Stimulated activated naive B cell treated with anti-CD40 and anti-IgM and Interleukin-4, amounts not matched to agents 10 μg/mL and 1 μg/mL and 100 μg/mL, for 72 hours (primary cell): ENCODE measurements around the gene MESP2.

ENCODE experiments used
- ATAC-seq, 2 donors: fragments of 150-1000 bp; cut with Tn5 transposase; replicated peaks; 2 replicates each; pipeline ENCODE4 v1.10.0; 2021; ENCODE audit warnings: moderate library complexity in 1 of 2
- DNase-seq: peaks from one replicate; pipeline ENCODE4 v3.0.0; 2021
- H3K27ac Mint-ChIP-seq: one replicate; pipeline ENCODE4 v1.8.0; 2022; ENCODE audit warnings: mild to moderate bottlenecking, mixed read lengths
- H3K27me3 Mint-ChIP-seq, 2 donors: one replicate each; pipeline ENCODE4 v1.8.0; 2022; ENCODE audit warnings: mixed read lengths in 2 of 2
- H3K36me3 Mint-ChIP-seq, 2 donors: one replicate each; pipeline ENCODE4 v1.8.0; 2022; ENCODE audit warnings: mixed read lengths in 2 of 2, mild to moderate bottlenecking in 1 of 2
- H3K4me1 Mint-ChIP-seq, 2 donors: one replicate each; pipeline ENCODE4 v1.8.0; 2022; ENCODE audit warnings: mixed read lengths in 2 of 2, mild to moderate bottlenecking in 1 of 2
- H3K4me3 Mint-ChIP-seq, 2 donors: one replicate each; pipeline ENCODE4 v1.8.0; 2022; ENCODE audit warnings: mild to moderate bottlenecking in 2 of 2, mixed read lengths in 2 of 2, moderate library complexity in 1 of 2
- H3K9me3 Mint-ChIP-seq, 2 donors: one replicate each; pipeline ENCODE4 v1.8.0; 2022; ENCODE audit warnings: mixed read lengths in 2 of 2, mild to moderate bottlenecking in 1 of 2

Gene MESP2

DNA sequence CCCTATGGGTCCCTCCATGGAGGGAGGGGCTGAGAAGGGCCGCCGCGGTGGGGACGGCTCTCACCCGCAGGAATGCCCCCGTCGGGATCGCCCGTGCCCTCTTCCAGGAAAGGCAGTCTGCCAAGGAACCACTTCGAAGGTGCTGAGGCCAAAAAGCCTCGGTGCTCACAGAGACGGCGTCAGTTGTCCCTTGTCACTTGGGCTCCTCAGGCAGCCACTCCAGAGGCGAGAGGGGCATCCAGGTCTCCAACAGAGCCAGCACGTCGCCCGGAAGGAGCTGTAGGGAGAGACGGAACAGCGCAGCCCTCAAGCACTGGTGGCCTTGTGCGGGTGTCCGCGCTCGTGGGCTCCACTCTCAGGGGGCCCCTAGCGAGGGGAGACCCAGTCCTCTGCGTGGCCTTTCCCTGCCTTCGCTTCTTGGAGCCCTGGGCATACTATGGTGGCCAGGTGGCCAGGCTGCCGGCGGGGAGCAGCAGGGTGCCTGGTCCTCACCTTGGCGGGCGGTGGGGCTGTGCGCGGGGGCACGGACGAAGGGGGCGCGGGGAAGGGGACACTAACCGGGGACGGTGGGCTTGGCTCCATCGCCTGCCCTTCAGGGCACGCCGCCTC, 26.1 kb upstream of the MESP2 start:
- Mint-ChIP-seq H3K9me3 (no peaks in the 10 kb centered on the region), H3K4me3 (peak overlapping the region; percentile 77 to 80), H3K27me3 (peaks cover 12 to 28% of the 10 kb centered on the region in 2 donors), H3K36me3 (no peaks in the 10 kb centered on the region), H3K4me1 (no peaks in the 10 kb centered on the region), H3K27ac (peak overlapping the region; percentile 73)
- ATAC-seq = peak; percentile 4 to 10
- no peak for DNase-seq

- Mint-ChIP-seq H3K27me3 (peaks cover 14 to 36% of the 10 kb centered on the region in 2 donors), H3K36me3 (no peaks in the 10 kb centered on the region), H3K27ac (peak within 1 kb of the TSS; percentile 73), H3K4me1 (no peaks in the 10 kb centered on the region), H3K4me3 (peak within 1 kb of the TSS; percentile 77 to 80), H3K9me3 (no peaks in the 10 kb centered on the region)
- peak; percentile 90 to 91 for ATAC-seq
- DNase-seq = peak; percentile 90
Measured at GRCh38 chr15:89750560-89751542, 25.3 kb upstream of the MESP2 start, which contains the start of gene MESP1. Gene MESP1 (minus strand): TSS chr15:89751249. CDS start chr15:89751231, 18 bp downstream.

DNA sequence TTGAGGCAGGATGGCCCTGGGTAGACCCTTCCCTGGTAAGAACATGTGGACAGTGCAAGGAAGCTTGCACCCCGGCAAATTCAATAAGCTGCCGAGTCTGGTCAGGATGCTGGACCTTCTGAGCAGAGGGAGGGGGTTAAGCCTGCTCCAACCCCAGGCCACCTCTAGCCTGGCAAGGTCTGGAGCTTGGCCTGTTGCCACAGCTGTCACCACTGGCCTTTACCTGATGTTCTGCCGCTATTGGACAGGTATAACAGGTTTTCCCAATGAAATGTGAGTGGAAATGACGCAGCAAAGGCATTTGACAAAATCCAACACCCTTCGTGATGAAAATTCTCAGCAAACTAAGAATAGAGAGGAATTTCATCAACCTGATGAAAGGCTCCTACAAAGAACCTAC, 24.4 kb upstream of the MESP2 start:
- Mint-ChIP-seq H3K4me3 (peak overlapping the region in 1 of 2 donors; percentile 57), H3K27me3 (peaks cover 19 to 43% of the 10 kb centered on the region in 2 donors), H3K9me3 (no peaks in the 10 kb centered on the region), H3K27ac (no peak overlapping the region), H3K4me1 (no peaks in the 10 kb centered on the region), H3K36me3 (no peaks in the 10 kb centered on the region)
- ATAC-seq = no peak
- DNase-seq = no peak

GRCh38 chr15:89753855-89754254, 22.3 kb upstream of the MESP2 start:
- Mint-ChIP-seq H3K4me1 (no peaks in the 10 kb centered on the region), H3K27me3 (peaks cover 25 to 42% of the 10 kb centered on the region in 2 donors), H3K27ac (no peak overlapping the region), H3K4me3 (no peak overlapping the region), H3K36me3 (no peaks in the 10 kb centered on the region), H3K9me3 (no peaks in the 10 kb centered on the region)
- ATAC-seq = no peak
- no peak for DNase-seq

DNA sequence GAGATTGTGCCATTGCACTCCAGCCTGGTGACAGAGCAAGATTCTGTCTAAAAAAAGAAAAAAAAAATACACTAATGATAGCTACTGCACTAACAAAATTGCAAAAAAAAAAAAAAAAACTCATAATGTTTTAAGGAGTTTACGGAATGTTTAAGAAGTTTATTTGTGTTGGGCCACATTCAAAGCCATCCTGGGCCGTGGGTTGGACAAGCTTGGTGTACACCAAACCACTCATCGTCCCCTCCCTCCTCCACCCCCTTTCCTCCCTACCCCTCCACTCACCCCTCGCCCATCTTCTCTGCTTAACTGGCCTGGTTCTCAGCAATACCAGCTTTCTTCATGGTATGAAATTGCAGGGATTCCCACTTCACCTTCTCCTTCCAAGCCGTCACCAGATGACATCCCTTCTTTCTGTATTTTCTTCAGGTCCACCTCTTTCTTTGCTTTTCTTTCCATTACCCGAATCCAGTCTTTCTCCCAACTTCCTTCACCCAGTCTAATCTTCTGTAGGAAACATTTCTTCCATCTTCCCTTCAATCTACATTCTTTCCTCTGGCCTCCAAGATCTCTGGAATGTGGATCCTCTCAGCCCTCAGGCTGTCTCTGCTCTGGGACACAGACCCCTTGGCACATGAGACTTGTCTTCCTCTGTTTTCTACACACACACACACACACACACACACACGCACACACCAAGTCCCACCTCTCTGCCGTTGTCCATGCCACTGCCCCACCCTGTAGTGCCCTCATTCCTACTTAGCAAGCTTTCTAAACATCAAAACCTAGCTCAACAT, 21.6 kb upstream of the MESP2 start:
- H3K36me3 Mint-ChIP-seq = no peaks in the 10 kb centered on the region
- no peak overlapping the region for H3K27ac Mint-ChIP-seq
- no peaks in the 10 kb centered on the region for H3K4me1 Mint-ChIP-seq
- ATAC-seq = no peak
- H3K4me3 Mint-ChIP-seq = no peak overlapping the region
- H3K27me3 Mint-ChIP-seq = peaks cover 28 to 42% of the 10 kb centered on the region in 2 donors
- no peaks in the 10 kb centered on the region for H3K9me3 Mint-ChIP-seq
- DNase-seq = no peak

DNA sequence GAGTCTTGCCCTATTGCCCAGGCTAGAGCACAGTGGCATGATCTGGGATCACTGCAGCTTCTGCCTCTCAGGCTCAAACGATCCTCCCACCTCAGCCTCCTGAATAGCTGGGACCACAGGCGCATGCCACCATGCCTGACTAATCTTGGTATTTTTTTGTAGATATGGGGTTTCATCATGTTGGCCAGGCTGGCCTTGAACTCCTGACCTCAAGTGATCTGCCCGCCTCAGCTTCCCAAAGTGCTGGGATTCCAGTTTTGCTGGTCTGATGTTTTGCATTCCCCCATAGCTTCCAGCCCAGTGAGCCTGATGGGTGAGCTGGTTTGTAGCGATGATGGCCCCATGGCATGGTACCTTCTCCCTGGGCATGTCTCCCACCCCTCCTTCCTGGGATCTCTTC, 20.4 kb upstream of the MESP2 start:
- peaks cover 1 to 2% of the 10 kb centered on the region in 2 donors for H3K4me1 Mint-ChIP-seq
- H3K4me3 Mint-ChIP-seq = no peak overlapping the region
- no peaks in the 10 kb centered on the region for H3K9me3 Mint-ChIP-seq
- ATAC-seq (no peak), DNase-seq (no peak)
- no peaks in the 10 kb centered on the region for H3K36me3 Mint-ChIP-seq
- peaks cover 28 to 48% of the 10 kb centered on the region in 2 donors for H3K27me3 Mint-ChIP-seq
- no peak overlapping the region for H3K27ac Mint-ChIP-seq

GRCh38 chr15:89756897-89757296, 19.2 kb upstream of the MESP2 start:
- Mint-ChIP-seq H3K4me1 (peaks cover 6 to 8% of the 10 kb centered on the region in 2 donors), H3K4me3 (no peak overlapping the region), H3K9me3 (no peaks in the 10 kb centered on the region), H3K27me3 (peaks cover 33 to 56% of the 10 kb centered on the region in 2 donors), H3K27ac (no peak overlapping the region), H3K36me3 (no peaks in the 10 kb centered on the region)
- ATAC-seq (no peak), DNase-seq (no peak)

GRCh38 chr15:89758283-89758682, 17.8 kb upstream of the MESP2 start:
- no peak overlapping the region for H3K4me3 Mint-ChIP-seq
- H3K36me3 Mint-ChIP-seq = no peaks in the 10 kb centered on the region
- no peak for ATAC-seq
- peaks cover 6 to 8% of the 10 kb centered on the region in 2 donors for H3K4me1 Mint-ChIP-seq
- peaks cover 33 to 48% of the 10 kb centered on the region in 2 donors for H3K27me3 Mint-ChIP-seq
- DNase-seq = no peak
- H3K9me3 Mint-ChIP-seq = no peaks in the 10 kb centered on the region
- H3K27ac Mint-ChIP-seq = no peak overlapping the region

GRCh38 chr15:89758981-89759380, 17.2 kb upstream of the MESP2 start:
- ATAC-seq = no peak
- H3K4me3 Mint-ChIP-seq = no peak overlapping the region
- H3K27ac Mint-ChIP-seq = no peak overlapping the region
- peaks cover 33 to 48% of the 10 kb centered on the region in 2 donors for H3K27me3 Mint-ChIP-seq
- no peak for DNase-seq
- no peaks in the 10 kb centered on the region for H3K9me3 Mint-ChIP-seq
- H3K36me3 Mint-ChIP-seq = no peaks in the 10 kb centered on the region
- H3K4me1 Mint-ChIP-seq = peaks cover 6 to 8% of the 10 kb centered on the region in 2 donors

- Mint-ChIP-seq H3K4me1 (peaks cover 6 to 8% of the 10 kb centered on the region in 2 donors), H3K27ac (no peak overlapping the region), H3K36me3 (no peaks in the 10 kb centered on the region), H3K4me3 (no peak overlapping the region), H3K9me3 (no peaks in the 10 kb centered on the region), H3K27me3 (peaks cover 28 to 43% of the 10 kb centered on the region in 2 donors)
- DNase-seq (no peak), ATAC-seq (no peak)
Measured at GRCh38 chr15:89759835-89760234, 16.3 kb upstream of the MESP2 start.

GRCh38 chr15:89760303-89761008, 15.7 kb upstream of the MESP2 start:
- Mint-ChIP-seq H3K27me3 (peaks cover 28 to 38% of the 10 kb centered on the region in 2 donors), H3K27ac (no peak overlapping the region), H3K36me3 (no peaks in the 10 kb centered on the region), H3K4me1 (peaks cover 6 to 8% of the 10 kb centered on the region in 2 donors), H3K9me3 (no peaks in the 10 kb centered on the region), H3K4me3 (no peak overlapping the region)
- peak; percentile 87 to 92 for ATAC-seq
- DNase-seq = peak; percentile 57

DNA sequence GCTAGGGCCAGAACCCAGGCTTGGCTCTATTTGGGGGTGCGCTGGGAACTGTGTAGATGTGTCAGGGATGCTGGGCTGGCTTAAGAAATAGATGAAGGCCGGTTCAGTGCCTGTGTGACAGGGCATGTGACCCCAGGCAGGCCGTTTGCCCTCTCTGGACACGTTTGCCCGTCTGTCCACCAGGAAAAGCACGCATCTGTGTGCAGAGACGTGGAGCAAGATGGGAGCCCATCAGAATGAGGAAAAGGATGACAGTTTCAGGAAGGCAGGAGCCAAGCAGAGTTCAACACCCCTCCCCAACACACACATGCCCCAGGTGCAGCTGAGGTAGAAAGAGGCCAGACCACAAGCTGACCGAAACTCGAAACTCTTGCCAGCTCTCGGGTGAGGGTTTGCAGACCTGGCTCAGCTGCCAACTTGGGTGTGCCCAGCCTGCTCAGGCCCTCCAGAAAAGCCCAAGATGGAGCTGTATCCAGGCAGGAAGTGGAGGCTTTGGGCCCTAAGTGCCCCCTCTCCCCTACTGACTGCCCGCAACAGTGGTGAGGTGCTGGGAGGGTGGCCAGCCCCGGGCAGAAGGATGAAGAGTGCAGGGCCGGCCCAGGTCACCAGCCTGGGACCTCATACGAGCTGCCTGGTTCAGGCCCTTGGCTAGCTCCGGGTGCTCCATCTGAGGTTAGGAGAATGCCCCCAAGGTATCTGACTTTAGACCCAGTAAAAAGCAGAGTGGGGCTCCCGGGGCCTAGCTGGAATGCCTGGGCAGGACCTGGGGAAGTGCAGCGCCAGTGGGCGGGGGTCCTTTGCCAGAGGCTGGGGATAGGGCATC, 14.9 kb upstream of the MESP2 start:
- Mint-ChIP-seq H3K9me3 (no peaks in the 10 kb centered on the region), H3K4me3 (no peak overlapping the region)
- ATAC-seq = peak; percentile 40 to 44

GRCh38 chr15:89761929-89762328, 14.2 kb upstream of the MESP2 start:
- no peak for ATAC-seq
- peaks cover 6 to 8% of the 10 kb centered on the region in 2 donors for H3K4me1 Mint-ChIP-seq
- H3K27me3 Mint-ChIP-seq = peaks cover 21 to 27% of the 10 kb centered on the region in 2 donors

More for the DNA sequence above, 14.9 kb upstream of the MESP2 start:
- Mint-ChIP-seq H3K27me3 (peaks cover 22 to 30% of the 10 kb centered on the region in 2 donors), H3K27ac (peak overlapping the region; percentile 86), H3K4me1 (peaks cover 6 to 8% of the 10 kb centered on the region in 2 donors), H3K36me3 (no peaks in the 10 kb centered on the region)
- no peak for DNase-seq

More at GRCh38 chr15:89761929-89762328, 14.2 kb upstream of the MESP2 start:
- Mint-ChIP-seq H3K36me3 (no peaks in the 10 kb centered on the region), H3K9me3 (no peaks in the 10 kb centered on the region), H3K4me3 (no peak overlapping the region), H3K27ac (no peak overlapping the region)
- no peak for DNase-seq
